NOMO-1 treated with dmso at 0.1 percent for 144 hours (cell line): ENCODE data around the gene SDCCAG8.
A peak's percentile ranks its signal among the peaks of the same experiment; 100 is the strongest.

Experiments used
- DNase-seq: peaks from one replicate; lab custom pipeline; 2025; ENCODE audit not compliant: unreplicated experiment; lab: John Stamatoyannopoulos, UW

Gene SDCCAG8

DNA sequence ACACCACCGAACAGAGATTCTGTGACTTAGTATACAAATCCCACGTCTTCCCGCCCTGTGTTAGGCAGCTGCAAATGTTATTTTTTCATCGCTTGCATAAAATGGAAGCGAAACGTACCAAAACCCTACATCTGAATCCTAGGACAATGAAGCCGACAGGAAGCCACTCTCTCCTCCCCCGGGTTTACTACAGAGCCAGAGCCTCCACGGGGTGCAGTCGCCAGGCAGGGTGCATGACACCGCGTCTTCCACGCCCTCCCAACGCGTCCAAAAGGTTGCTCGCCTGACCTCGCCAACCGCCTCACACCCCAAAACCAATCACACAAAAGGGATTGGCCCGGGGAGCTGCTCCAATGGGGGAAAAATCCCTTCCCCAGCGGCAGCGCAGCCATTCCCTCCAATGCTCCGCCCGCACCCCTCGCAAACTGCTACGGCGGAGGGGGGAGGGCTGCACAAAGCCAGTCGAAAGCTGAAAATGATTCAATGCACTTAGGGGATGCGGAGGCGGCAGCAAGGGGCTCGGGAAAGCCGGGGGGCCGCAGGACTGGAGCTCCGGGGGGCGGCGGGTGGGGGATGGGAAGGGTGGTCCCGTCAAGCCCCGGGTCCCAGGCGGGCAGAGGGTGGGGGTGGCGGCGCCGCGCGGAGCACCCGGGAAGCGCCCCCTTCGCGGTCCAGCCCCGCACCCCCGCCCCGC, 1.5 kb upstream of the SDCCAG8 start:
- peak; percentile 30 for DNase-seq

DNA sequence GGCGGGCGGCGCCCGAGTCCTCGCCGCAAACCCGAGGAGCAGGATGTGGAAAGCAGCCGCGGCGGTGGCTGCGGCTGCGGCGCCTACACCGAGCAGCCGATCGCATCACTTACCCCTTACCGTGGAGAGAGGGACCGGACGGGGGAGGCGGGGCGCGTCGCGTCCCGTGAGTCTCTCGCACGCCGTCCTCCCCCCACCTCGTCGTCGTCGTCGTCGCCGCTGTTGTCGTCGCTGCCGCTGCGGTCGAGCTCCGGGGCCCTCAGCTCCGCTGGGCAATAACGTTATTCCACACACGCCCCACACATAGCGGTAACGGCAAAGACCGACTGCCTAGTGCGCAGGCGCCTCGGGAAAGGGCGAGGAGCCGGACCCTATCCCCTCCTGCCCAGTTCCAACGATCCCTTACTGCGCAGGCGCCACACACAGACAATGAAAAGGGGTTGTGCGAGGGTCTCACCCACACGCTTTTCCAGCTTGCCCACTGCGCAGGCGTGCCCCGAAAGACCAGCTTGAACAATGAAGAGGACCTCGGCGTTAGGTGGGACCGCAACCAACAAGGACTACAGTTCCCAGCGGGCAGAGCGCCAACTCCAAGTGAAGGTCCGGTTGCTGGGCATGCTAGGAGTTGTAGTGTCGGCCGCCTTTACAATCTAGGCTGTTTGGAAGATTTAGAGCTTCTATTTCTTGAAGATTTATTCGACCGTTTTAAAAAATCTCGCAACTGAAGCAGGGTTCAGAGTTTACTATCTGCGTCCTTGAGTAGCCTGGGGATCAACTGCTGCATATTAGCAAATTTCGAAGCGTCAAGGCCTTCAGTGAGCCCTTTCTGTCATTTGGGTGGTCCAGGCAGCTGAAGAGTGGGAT, 682 bp upstream of the SDCCAG8 start, which contains the start of gene CEP170:
CEP170 (minus strand) TSS at position 355 of the 864 bp plus-strand sequence. CDS start 30,001 bp downstream, outside the sequence.
- DNase-seq = peak; percentile 90

DNA sequence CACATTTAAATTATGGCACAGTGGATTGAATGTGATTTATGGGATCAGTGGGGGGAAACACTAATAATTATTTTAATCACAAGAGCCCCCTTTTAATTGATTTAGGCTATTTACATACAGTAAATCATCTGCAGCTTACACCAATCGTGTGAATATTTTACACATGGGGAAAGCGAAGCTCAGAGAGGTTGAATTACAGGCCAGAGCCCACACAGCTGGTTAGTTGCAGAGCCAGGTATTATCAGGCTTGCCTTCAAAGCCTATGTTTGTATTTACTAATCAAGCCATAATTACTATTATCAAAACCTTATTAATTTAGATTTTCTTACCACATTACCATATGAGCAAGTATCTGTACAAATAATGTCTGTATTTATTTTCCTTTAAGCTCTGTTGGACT, 749 bp downstream of the SDCCAG8 start:
- DNase-seq = no peak

DNA sequence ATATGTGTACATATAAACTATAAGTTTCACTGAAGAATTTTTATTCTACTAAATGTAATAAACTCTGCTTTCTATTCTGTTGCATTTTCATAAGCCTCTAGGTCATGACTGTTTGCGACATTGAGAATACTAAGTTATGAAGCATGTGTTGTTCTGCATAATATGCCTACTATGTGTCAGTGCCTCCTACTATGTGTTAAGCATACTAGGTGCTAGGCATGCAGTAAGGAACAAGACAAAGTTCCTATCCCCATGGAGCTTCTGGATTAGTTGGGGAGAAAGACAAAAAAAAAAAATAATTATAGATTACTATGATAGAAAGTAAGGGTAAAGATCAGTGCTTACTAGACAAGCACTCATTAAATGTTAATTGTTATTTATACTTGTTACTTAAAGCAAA, 1.3 kb downstream of the SDCCAG8 start:
- DNase-seq = no peak

DNA sequence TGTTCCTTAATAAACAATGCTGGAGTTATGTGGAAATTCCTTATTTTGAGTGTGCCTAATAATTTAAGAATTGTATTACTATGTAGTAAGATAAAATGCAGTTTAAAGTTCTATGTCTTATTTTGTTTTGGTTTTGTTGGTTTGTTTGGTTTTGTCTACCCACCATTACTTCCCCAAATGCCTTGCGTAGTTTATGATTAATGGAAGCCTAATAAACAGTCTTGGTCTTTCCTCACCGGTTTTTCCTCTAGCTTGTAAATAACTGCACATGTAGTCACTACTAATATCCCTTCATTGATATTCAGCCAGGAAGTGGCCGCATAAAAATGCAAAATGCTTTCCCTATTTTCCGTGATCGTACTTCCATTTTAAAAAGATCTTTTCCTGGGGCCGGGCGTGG, 2.9 kb downstream of the SDCCAG8 start:
- DNase-seq = no peak

DNA sequence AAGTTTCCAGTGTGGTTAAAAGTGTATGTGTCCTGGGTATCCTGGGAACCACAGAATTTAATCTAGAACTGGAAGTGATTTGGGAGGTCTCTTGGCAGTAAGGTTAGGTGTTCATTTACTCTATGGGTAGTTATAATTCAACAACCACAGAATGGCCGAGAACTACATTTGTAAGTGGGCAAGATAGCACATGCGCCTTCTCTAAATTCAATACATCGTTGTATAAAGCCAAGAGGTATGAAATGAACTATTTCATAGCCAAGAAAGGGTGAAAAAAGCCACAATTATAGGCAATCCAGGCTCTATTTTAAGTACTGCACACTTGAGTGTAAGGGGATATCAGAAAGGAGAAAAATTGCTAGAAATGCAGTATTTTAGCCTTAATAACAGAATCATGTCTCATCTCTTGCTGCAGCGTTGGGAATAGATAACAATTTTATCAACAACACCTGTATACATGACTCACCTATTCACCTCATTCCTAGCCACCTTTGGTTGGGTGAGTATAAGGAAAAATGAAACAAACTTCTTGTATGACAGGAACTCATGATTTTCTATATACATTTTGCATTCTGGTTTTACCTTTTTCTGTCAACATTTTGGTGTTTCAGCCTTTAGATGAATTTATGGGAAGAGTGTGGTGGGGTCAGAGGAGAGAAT, 4.5 kb downstream of the SDCCAG8 start:
- DNase-seq = no peak

DNA sequence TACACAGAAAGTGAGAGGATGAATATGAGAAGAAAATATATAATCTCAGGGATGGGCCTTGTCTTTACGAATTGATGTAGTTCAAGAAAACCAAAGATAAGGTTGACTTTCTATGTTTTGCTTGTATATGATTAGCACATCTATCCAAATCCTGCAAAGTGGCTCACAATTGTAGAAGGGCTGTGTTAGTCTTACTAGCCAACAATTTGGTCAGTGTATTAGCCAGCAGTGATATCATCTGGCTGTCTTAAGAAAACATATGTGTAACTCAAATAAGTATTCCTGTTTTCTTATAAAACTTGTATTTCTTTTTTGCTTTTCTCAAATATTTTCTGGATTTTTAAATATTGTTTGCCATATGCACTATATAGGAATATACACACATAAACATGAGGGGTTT, 5.5 kb downstream of the SDCCAG8 start:
- DNase-seq = no peak

DNA sequence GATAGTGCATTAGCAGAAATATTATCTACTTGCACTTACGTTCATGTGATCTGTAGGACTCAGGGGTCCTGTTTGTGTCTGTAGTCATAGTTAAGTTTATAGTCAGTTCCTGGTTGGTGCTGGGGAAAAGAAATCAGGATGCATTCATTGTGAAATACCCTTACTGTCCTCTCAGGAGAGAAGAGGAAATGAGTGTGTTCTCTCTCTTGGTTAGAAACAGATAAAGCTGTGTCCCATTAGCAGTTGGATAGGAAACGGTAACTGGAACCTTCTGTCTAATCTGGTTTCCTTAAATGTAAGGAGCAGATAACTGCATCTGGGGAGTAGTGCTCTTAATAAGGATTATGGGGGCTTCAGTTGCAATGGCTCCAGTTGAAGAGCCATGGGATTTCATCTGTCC, 8.9 kb downstream of the SDCCAG8 start:
- DNase-seq = peak; percentile 59

DNA sequence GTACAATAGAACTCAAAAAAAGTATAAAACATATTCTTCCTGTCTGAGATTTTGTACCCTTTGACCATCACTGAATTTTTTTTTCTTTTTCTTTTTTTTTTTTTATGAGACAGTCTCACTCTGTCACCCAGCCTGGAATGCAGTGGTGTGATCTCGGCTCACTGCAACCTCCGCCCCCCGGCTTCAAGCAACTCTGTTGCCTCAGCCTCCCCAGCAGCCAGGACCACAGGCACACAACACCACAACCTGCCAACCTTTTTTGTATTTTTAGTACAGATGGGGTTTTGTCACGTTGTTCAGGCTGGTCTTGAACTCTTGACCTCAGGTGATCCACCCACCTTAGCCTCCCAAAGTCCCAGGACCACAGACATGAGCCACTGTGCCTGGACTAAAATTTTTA, 10.4 kb downstream of the SDCCAG8 start:
- no peak for DNase-seq

DNA sequence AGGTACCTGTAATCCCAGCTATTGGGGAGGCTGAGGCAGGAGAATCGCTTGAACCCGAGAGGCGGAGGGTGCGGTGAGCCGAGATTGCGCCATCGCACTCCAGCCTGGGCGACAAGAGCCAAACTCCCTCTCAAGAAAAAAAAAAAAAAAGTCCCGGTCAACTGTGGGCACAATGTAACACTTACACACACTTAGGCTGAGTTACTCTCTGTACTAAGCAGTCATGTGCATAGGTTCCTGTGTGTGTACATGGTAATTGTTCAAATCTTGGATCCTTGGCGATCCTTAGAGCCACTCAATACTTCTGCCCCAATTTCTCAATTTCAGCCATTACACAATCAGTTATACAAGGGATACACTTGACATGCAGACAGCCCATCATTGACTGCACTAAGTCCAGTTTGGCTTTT, 11.6 kb downstream of the SDCCAG8 start:
- peak; percentile 45 for DNase-seq

DNA sequence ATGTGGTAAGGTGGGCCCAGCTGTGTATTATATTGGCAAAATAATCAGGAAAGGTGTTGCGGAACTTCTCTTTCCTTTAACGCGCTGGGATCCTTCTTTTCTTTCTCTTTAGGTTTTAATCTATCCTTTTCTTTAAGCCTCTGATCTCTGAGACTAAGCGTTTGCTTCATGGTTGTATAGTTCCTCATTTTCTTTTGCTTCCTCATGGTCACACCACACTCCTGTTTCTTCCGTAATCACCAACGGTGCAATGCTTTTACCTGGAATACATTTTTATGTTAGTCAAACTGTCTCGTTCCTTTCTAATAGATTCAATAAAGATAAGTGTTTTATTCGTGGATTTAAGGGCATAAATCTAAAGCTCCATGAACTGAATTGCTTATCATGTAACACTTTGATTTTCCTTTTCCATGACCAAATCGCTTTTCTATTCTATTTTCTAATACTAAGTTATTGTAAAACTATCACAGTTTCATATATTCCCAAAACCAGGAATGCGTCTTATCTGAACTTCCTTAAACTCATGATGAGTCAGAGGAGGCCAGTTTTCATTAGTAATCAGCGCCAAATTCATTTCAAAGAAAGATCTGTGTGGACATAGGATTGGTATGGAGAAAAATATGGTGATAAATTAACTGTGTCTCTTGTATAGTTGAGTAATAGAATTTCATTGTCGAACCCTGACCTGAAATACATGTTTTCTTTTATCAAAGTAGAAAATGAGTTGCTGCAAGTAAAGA, 12.2 kb downstream of the SDCCAG8 start:
- peak; percentile 38 for DNase-seq

DNA sequence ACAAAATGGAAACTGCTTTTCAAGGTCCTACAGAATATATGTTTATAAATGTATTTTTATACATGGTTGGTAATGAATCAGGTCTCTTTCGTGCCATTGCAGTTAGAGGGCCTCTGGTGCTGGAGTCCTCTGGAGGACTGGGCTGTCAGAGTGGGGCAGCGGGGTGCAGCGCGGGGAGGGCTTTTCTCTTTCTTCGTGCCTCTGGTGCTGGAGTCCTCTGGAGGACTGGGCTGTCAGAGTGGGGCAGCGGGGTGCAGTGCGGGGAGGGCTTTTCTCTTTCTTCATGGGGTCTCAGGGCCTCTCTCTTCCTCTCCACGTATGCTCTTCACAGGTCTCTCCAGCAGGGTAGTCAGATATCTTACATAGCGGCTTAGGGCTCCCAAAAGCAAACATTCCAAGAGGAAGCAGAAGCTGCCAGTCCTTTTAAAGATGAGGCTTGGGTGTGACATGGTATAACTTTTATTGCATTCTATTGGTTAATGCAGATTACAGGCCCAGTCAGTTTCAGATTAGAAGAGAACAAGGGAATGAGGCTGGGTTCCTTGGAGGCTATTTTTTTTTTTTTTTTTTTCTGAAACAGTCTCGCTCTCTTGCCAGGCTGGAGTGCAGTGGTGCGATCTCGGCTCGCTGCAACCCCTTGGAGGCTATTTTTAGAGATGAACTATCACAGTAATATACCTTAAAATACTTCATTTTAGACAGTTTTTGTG, 13.1 kb downstream of the SDCCAG8 start:
- no peak for DNase-seq

DNA sequence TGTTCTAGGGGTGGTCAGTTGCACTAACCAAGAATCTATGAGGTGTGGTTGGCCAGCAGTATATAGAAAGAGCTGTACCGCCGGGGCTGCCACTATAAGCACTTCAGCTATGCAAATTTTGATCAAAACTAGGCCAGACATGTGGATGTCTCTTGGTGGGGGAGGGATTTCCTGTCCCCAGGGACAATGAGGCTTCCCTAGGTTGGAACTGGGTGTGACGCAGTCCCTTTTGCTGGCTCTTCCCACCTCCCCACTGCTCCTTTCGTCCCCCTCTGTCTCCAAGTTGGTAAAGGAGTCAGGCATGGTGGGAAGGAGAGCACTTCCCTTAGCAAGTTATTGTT, 13.6 kb downstream of the SDCCAG8 start:
- DNase-seq = no peak

DNA sequence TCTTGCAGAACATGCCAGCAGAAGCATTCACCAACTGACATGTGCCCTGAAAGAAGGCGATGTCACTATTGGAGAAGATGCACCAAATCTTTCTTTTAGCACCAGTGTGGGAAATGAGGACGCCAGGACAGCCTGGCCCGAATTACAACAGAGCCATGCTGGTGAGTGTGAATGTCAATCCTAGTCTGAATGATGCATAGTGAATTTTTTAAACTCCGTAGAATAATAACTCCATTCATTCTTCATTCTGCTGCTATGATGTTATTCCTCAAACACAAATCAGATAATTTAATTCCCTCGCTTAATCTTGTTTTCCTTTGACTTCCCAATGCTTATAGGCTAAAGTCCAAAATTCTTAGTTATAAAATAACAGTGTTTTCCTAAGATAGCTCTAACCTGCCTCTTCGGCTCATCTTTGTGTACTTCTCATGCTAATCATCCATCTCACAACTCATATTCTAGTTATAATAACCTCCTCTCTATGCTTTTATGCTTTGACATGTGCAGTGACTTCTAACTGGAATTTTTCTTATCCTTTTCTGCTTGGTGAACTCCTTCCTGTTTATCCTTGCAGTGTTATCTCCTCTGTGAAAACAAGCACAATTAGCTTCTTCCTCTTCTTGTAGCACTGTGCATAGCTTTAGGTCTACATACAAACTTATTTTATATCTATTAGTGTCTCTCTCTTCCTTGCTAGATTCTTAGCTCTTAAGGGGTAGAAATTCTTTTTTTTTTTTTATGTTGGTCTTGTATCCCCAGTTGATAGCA, 14.4 kb downstream of the SDCCAG8 start:
- no peak for DNase-seq

DNA sequence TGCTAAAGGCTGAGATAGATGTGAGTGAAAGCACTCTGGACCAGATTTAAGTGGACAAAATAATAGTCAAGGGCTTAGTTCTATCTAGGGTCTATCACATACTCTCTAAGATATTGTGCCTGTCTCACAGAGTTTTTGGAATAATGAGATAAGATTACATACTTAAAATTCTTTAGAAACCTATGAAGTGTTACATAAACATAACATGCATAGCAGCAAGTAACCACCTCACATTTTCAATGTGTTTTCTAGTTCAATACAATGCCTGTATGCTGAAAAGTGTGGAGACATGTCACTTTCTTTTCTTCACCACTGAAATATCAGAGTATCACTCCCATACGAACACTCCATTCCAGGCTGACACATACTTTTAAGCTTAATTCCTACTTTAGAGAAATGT, 16.2 kb downstream of the SDCCAG8 start:
- no peak for DNase-seq

DNA sequence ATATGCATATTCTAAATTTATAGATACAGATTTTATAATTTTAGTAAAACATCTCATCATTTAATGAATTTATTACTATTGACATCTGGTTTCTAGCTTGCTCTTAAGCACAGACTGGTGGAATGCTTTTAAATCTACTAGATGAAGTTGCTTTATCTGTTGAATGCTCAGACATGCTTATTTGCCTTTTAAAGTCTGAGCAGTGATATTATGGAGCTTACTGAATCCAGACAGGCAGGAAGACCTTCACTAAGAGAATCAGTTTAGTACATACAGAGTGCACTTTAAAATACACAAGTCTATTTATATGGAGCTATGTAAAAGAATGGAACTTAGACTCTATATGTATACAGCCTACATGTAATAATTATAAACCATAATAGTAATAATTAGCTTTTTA, 16.6 kb downstream of the SDCCAG8 start:
- no peak for DNase-seq

DNA sequence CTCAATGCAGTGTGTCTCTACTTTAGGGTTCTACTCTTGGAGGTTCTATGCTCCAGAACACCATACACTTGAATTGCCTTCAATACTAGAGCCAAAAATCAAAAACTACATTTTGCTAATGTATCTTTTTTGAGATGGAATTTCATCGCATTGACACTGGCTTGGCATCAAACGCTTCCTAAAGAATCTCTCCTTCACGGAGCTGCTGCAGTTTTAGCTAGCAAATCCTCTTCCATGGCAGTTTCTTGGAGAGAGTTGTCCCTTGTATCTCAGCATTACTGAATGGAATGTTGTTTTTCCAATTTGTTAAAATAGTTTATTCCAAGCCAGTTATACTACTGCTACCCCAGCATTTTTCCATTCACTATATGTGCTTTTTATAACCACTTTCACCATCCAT, 17.7 kb downstream of the SDCCAG8 start:
- no peak for DNase-seq

DNA sequence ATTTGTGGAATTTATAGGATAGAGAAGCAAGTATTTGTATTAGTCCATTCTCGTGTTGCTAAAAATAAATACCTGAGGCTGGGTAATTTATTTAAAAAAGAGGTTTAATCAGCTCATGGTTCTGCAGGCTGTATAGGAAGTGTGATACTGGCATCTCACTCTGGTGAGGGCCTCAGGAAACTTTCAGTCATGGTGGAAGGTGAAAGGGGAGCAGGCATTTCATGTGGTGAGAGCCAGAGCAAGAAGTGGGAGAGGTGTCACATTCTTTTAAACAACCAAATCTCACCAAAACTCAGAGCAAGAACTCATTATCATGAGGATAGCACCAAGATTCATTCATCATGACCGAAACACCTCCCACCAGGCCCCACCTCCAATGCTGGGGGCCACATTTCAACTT, 18.1 kb downstream of the SDCCAG8 start:
- no peak for DNase-seq

DNA sequence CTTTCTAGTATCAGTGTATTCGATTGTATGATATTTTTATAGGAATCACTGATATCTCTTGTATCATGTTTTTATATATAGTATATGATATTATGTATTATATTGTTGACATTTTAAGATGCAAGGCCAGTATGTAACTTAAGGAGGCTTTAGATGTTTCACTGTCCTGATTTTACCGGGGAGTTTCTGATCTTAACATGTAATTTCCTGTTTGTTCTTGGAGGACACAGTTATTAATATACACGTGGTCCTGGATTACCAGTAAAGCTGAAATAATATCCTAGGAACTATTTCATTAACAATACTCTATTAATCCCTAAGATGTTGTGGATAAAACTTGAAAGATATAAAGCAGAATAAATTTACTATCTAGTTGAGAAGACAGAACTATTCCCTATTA, 19.5 kb downstream of the SDCCAG8 start:
- no peak for DNase-seq

DNA sequence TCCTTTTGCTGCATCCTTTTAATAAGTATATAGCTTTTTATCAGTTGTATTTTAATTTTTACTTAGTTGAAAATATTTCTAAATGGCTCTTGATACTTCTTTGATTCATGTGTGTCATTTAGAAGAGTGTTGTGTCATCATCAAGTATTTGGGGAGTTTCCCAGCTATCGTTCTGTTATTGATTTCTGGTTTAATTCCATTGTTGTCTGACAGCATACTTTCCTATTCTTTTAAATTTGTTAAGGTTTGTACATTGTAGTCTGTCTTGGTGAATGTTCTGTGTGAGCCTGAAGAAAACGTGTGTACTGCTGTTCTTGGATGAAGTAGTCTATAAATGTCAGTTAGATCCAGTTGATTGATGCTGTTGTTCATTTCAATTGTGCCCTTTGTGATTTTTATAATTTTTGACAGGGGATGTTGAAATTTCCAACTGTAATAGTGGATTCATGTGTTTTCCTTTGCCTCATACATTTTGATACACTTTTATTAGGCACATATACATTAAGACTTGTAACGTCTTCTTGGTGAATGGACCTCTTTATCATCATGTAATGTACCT, 24.8 kb downstream of the SDCCAG8 start:
- DNase-seq = no peak
